Jurkat, Clone E6-1 (cell line): ENCODE data around the gene MSANTD3.

ENCODE experiments used
- DNase-seq: peaks from one replicate; pipeline ENCODE4 v3.0.0-alpha.2; 2011; ENCODE audit warnings: low read depth, low spot score
- H3K4me3 ChIP-seq: 2 replicates; pipeline ENCODE4 v1.5.1; 2011; ENCODE audit warnings: mild to moderate bottlenecking, low read length, control low read depth, moderate library complexity

MSANTD3 gene

GRCh38 chr9:100452894-100453293, 26.0 kb downstream of the MSANTD3 start:
- H3K4me3 ChIP-seq, result no peak overlapping the region
- no peak for DNase-seq

DNA sequence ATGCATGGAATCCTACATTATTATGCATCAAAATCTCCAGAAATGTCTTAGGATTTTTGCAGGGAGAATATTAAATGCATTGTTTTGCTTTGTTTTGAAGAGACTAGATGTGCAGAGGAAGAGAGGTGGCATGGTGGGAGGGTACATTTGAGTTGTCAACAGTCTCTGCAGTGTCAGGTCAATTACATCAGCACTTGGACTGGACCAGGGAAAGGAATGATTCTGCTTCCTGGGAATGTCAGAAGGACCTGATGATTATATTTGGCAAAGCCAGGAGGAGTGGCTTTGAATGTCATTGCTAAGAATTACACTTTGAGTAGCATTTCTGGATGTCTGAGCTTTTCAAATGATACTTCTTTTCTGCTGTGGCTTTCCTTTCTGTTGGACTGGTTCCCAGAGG, 28.5 kb downstream of the MSANTD3 start:
- no peak for DNase-seq

GRCh38 chr9:100457517-100457916, 30.6 kb downstream of the MSANTD3 start:
- no peak overlapping the region for H3K4me3 ChIP-seq
- DNase-seq, result no peak

More for the DNA sequence above, 28.5 kb downstream of the MSANTD3 start:
- H3K4me3 ChIP-seq, result no peak overlapping the region

DNA sequence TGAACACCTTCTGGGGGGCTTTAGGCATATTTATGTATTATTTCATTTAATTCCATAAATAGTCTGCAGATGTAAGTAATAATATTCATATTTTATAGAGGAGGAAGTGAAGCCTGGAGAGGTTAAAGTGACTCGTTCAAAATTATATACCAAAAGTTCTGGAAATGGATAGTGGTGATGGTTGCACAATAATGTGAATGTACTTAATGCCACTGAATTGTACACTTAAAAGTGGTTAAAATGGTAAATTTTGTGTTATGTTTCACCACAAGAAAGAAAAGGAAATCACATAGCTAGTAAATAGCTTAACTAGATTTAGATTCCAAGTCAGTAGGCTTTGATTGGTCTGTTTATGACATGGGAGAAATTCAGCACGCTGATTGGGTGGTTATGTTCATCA, 33.0 kb downstream of the MSANTD3 start:
- H3K4me3 ChIP-seq, result no peak overlapping the region
- DNase-seq, result peak; percentile 48

- H3K4me3 ChIP-seq, result no peak overlapping the region
- no peak for DNase-seq
Measured at GRCh38 chr9:100465274-100465673, 38.3 kb downstream of the MSANTD3 start.

DNA sequence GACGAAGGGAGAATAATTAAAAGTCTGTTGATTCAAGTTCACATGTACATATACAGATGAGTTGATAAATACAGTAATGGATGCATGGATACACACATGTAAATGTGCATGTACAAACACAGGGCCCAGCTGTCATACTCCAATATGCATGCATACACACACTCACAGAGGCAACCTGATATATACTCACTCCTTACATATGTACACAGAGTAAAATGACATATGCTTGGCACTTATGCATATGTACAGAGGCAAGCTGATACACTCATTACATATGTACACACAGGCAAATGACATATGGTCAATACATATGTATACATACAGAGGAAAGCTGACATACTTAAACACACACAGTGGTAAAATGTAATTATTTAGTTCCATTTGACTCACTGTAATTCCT, 38.8 kb downstream of the MSANTD3 start:
- DNase-seq, result no peak
- H3K4me3 ChIP-seq, result no peak overlapping the region

- no peak for DNase-seq
- no peak overlapping the region for H3K4me3 ChIP-seq
Measured at GRCh38 chr9:100466171-100466828, 39.4 kb downstream of the MSANTD3 start.

DNA sequence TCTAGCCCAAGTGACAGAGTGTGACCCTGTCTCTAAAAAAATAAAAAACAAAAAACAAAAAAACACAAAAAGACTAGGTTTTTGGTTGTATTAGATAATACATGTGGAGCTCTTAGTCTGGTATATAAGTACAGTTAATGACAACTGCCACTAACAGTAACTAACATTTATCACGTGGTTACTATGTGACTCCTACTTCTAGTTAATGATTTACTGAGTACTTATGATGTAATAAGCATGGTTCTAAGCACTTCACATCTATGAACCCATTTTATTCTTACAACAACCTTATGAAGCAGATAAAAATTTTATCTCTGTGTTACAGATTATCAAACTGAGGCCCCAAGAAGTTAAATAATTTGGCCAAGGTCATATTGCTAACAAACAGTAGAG, 39.9 kb downstream of the MSANTD3 start:
- H3K4me3 ChIP-seq, result no peak overlapping the region
- DNase-seq, result no peak

- no peak overlapping the region for H3K4me3 ChIP-seq
Measured at GRCh38 chr9:100468041-100468440, 41.1 kb downstream of the MSANTD3 start.

DNA sequence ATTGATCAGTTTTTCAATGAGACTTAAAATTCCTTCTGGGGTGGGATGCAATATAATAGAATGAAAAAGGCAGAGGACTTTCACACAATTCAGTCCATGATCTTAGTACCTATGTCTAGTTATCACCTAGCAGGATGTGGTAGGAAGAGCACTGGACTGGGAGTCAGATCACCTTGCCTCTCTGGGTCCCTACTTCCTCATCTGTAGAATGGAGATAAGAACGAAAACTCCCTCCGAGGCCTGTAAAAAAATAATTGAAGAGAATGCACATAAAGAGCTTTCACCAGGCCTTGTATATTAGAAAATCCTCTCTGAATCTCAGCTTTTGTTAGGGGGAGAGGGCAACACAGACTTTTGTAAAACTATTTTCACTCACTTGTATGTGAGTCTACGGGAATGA, 45.3 kb downstream of the MSANTD3 start:
- H3K4me3 ChIP-seq, result peak overlapping the region; percentile 66
- DNase-seq, result peak; percentile 36

More at GRCh38 chr9:100468041-100468440, 41.1 kb downstream of the MSANTD3 start:
- no peak for DNase-seq

GRCh38 chr9:100472788-100473275, 45.9 kb downstream of the MSANTD3 start, which contains the start of gene TMEFF1:
Gene TMEFF1, plus strand, starts transcription at chr9:100473149. Its CDS starts 396 bp downstream, at chr9:100473545.
- peak; percentile 55 for DNase-seq
- peak within 1 kb of the TSS; percentile 66 for H3K4me3 ChIP-seq

GRCh38 chr9:100473276-100474081, 46.5 kb downstream of the MSANTD3 start:
- peak overlapping the region; percentile 66 for H3K4me3 ChIP-seq
- no peak for DNase-seq

DNA sequence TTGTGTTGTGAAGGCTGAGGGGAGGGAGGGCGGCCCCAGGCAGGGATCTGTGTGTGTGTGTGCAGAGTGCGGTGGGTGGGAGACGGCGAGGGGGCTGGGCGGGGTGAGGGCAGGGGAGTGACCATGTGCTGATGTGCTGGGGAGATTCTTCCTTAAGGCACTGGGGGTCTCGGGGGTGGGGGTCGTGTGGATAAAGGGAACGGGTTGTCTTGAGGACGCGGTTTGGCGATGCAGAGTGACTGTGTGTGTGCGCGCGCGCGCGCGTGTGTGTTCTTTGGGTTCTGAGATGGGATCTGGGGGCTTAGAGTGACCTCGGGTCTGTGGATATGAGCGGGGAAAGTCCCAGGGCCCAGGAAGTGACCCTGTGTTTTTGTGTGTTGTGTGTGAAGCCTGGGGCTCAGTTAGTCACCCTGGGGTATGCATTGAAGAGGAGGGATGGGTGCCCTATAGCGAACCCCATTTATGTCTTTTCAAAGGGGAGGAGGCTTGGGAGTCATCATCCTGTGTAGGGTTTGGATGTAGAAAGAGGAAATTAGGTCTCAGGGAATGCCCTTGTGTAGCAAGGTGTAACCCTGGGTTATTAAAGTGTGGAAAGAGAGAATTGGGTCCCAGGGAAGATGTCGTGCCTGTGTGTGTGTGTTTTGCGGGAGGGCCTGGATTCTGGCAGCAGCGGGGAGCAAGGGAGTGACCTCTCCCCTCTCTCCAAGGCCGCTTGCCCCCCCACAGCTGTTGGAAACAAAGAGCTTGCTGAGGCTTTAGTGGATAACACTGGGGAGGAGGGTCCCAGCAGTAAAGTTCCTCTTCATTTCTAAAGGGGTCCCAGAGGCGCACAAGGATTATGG, 47.4 kb downstream of the MSANTD3 start:
- peak overlapping the region; percentile 66 for H3K4me3 ChIP-seq
- DNase-seq, result no peak

- H3K4me3 ChIP-seq, result no peak overlapping the region
Measured at GRCh38 chr9:100474924-100475276, 48.0 kb downstream of the MSANTD3 start.

DNA sequence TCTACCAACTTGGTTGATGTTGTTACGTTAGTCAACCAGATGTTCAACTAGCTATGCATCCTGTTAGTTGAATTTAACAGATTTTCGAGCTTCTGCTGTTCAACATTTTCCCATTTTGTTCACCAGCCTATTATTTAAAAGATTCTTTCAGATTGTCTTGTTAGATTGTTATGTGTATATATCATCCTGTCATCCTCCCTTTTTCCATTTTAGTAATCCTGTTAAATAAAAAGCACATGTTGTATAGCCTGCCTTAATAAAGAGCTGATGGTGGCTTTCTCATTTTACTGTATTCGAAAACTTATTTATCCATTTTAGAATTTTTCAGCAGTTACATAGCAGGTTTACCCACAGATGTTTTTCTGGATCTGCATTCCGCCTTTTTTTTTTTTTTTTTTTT, 50.3 kb downstream of the MSANTD3 start:
- no peak for DNase-seq

More at GRCh38 chr9:100474924-100475276, 48.0 kb downstream of the MSANTD3 start:
- no peak for DNase-seq

DNA sequence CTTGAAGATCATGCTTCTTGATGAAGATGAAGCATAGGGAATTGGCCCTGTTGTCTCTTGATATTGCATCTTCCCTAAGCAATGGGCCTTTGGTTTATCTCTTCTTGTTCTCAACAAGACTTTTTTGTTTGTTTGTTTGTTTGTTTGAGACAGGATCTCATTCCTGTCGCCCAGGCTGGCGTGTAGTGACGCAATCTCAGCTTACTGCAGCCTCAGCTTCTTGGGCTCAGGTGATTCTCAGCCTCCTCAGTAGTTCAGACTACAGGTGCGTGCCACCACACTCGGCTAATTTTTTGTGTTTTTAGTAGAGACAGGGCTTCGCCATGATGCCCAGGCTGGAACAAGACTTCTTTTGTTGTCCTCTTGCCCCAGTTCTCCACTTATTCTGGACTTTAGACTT, 51.2 kb downstream of the MSANTD3 start:
- H3K4me3 ChIP-seq, result no peak overlapping the region
- no peak for DNase-seq

More for the DNA sequence above, 50.3 kb downstream of the MSANTD3 start:
- no peak overlapping the region for H3K4me3 ChIP-seq

- no peak overlapping the region for H3K4me3 ChIP-seq
- no peak for DNase-seq
Measured at GRCh38 chr9:100479820-100480219, 52.9 kb downstream of the MSANTD3 start.

DNA sequence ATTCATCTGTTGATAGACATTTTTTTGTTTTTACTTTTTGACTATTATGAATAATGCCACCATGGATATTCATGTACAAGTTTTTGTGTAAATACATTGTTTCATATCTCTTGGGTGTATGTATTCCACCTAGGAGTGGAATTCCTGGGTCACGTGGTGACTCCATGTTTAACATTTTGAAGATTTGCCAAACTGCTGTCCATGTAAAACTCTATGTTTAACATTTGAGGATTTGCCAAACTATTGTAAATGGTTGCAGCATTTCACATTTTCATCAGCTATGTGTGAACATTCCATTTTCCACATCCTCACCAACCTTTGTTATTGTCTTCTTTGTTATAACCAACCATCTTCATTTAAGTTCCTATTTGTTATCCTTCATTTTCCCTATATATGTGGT, 58.3 kb downstream of the MSANTD3 start:
- DNase-seq, result no peak
- no peak overlapping the region for H3K4me3 ChIP-seq

- no peak overlapping the region for H3K4me3 ChIP-seq
- no peak for DNase-seq
Measured at GRCh38 chr9:100486479-100487176, 59.7 kb downstream of the MSANTD3 start.
